Endothelial cell of umbilical vein (primary cell): ENCODE results near the gene ARHGEF40. TPM values are rescaled to one million over a fixed set of nuclear protein-coding genes. Genes with fewer than 3 reads are reported as not detected.

ENCODE experiments used
- BruUV-seq: library from RNA; stranded (reverse); fragments of 400-500 nt; replicated peaks from 2 replicates; lab custom pipeline; 2021; lab: Mats Ljungman, UMichigan
- CTCF ChIA-PET: fragments of 300-600, 350-600 bp; sonication (Branson Sonifier 250); formaldehyde crosslinking; loops from one replicate; lab custom pipeline; 2021; ENCODE audit warnings: antibody characterized with exemption, inconsistent platforms; lab: Charles Lee
- POLR2A ChIA-PET: fragments of 300-600, 350-600 bp; sonication (Branson Sonifier 250); formaldehyde crosslinking; loops from one replicate; lab custom pipeline; 2021; ENCODE audit warnings: antibody characterized with exemption, inconsistent platforms; lab: Charles Lee
- DNase-seq: peaks from one replicate; pipeline ENCODE4 v3.0.0-alpha.2; 2011; ENCODE audit warnings: low read depth, low spot score
- FAIRE-seq: peaks from 2 replicates; lab custom pipeline; 2011; peaks lifted over from hg19 to GRCh38; lab: Jason Lieb, UNC
- H2AFZ ChIP-seq: 2 replicates; pipeline ENCODE4 v1.6.0; 2012; ENCODE audit warnings: low read depth, low read length, control low read depth, inconsistent platforms
- H3K27ac ChIP-seq: 2 replicates; pipeline ENCODE4 v1.5.1; 2011; ENCODE audit warnings: low read depth, mild to moderate bottlenecking, control low read depth, low read length, moderate library complexity; ENCODE audit not compliant: insufficient read depth
- H3K27me3 ChIP-seq, 2 experiments: 2 replicates each; pipeline versions ENCODE4 v1.6.0 to v1.6.1; 2011; ENCODE audit warnings: low read length in 2 of 2, mixed read lengths in 1 of 2; ENCODE audit not compliant: control insufficient read depth in 2 of 2, insufficient read depth in 2 of 2
- H3K36me3 ChIP-seq, 2 experiments: 2 replicates in 1 of 2; 3 replicates in 1 of 2; pipeline ENCODE4 v1.5.1; 2011; ENCODE audit warnings: low read length in 2 of 2, mild to moderate bottlenecking in 1 of 2, moderate library complexity in 1 of 2; ENCODE audit not compliant: control insufficient read depth in 2 of 2, insufficient read depth in 2 of 2; ENCODE audit errors: extremely low read depth in 1 of 2
- H3K4me1 ChIP-seq: 3 replicates; pipeline ENCODE4 v1.5.1; 2011; ENCODE audit warnings: mild to moderate bottlenecking, low read length; ENCODE audit not compliant: control insufficient read depth, insufficient read depth; ENCODE audit errors: extremely low read depth
- H3K4me2 ChIP-seq: 2 replicates; pipeline ENCODE4 v1.6.1; 2011; ENCODE audit warnings: low read length, control low read depth, mixed read lengths; ENCODE audit not compliant: insufficient read depth
- H3K4me3 ChIP-seq, 3 experiments: fragments of 200-600 bp in 1 of 3; sonication (generic), shearing (Covaris generic) in 1 of 3; replicated peaks in 1 of 3; 2 replicates each; pipeline ENCODE4 v1.5.1; 2011 to 2016; ENCODE audit warnings: control low read depth in 3 of 3, low read length in 3 of 3, mild to moderate bottlenecking in 2 of 3, inconsistent platforms in 1 of 3, low read depth in 1 of 3, moderate library complexity in 1 of 3; ENCODE audit not compliant: insufficient read depth in 1 of 3
- H3K79me2 ChIP-seq: 2 replicates; pipeline ENCODE4 v1.6.0; 2012; ENCODE audit warnings: low read length, inconsistent platforms; ENCODE audit not compliant: control insufficient read depth, insufficient read depth
- H3K9ac ChIP-seq: replicated peaks from 2 replicates; pipeline ENCODE3; 2011; ENCODE audit warnings: low read length, control low read depth; ENCODE audit not compliant: insufficient read depth; ENCODE audit errors: extremely low read depth
- H3K9me1 ChIP-seq: replicated peaks from 3 replicates; pipeline ENCODE4 v1.6.0; 2011; ENCODE audit warnings: mild to moderate bottlenecking, low read length; ENCODE audit not compliant: control insufficient read depth, insufficient read depth; ENCODE audit errors: extremely low read depth
- H3K9me3 ChIP-seq: replicated peaks from 2 replicates; pipeline ENCODE4 v1.5.1; 2012; ENCODE audit warnings: low read length, inconsistent platforms; ENCODE audit not compliant: control insufficient read depth, insufficient read depth
- H4K20me1 ChIP-seq: replicated peaks from 2 replicates; pipeline ENCODE3; 2011; ENCODE audit warnings: mild to moderate bottlenecking, low read length; ENCODE audit not compliant: control insufficient read depth, insufficient read depth; ENCODE audit errors: extremely low read depth
- CTCF ChIP-seq, 2 donors: IDR thresholded peaks; 1 replicate in 1 of 2; 2 replicates in 1 of 2; pipeline ENCODE4 v1.5.1; 2011; ENCODE audit warnings: low read length in 2 of 2, mild to moderate bottlenecking in 2 of 2, moderate library complexity in 2 of 2, control low read depth in 1 of 2, inconsistent platforms in 1 of 2, low read depth in 1 of 2; ENCODE audit not compliant: insufficient read depth in 1 of 2; ENCODE audit errors: extremely low read depth in 1 of 2
- EZH2 ChIP-seq: IDR thresholded peaks from 2 replicates; pipeline ENCODE4 v1.6.1; 2012; ENCODE audit warnings: borderline replicate concordance, low read depth, mild to moderate bottlenecking, moderate library complexity, low read length, inconsistent platforms; ENCODE audit not compliant: severe bottlenecking
- FOS ChIP-seq: IDR thresholded peaks from 2 replicates; pipeline ENCODE4 v1.6.1; 2011; ENCODE audit warnings: mild to moderate bottlenecking, low read length, moderate library complexity, borderline replicate concordance; ENCODE audit not compliant: insufficient read depth
- GATA2 ChIP-seq: IDR thresholded peaks from 2 replicates; pipeline ENCODE4 v1.7.0; 2011; ENCODE audit warnings: low read depth, mild to moderate bottlenecking, moderate library complexity, mixed read lengths, low read length; ENCODE audit not compliant: insufficient read length, insufficient read depth
- JUN ChIP-seq: IDR thresholded peaks from 2 replicates; pipeline ENCODE4 v1.6.1; 2011; ENCODE audit warnings: borderline replicate concordance, low read depth; ENCODE audit not compliant: insufficient read length, insufficient read depth
- MAX ChIP-seq: IDR thresholded peaks from 2 replicates; pipeline ENCODE4 v1.6.1; 2011; ENCODE audit not compliant: insufficient read depth, insufficient read length
- MYC ChIP-seq: IDR thresholded peaks from one replicate; pipeline ENCODE4 v1.6.1; 2011; ENCODE audit warnings: mild to moderate bottlenecking, low read depth, low read length
- POLR2A ChIP-seq: IDR thresholded peaks from 2 replicates; pipeline ENCODE4 v1.6.1; 2012; ENCODE audit warnings: low read depth, mild to moderate bottlenecking, control low read depth, low read length
- POLR2AphosphoS5 ChIP-seq: IDR thresholded peaks from 2 replicates; pipeline ENCODE4 v1.6.1; 2012; ENCODE audit warnings: low read depth, mild to moderate bottlenecking, control low read depth, low read length, moderate library complexity; ENCODE audit not compliant: insufficient read depth
- dilution Hi-C: fragments of 300-500 bp; cut with MboI; formaldehyde crosslinking; loops from one replicate; pipeline ENCODE4 v1.15.0; 2019; ENCODE audit warnings: low sequenced_read_pairs; ENCODE audit not compliant: extremely low pct_ligation_motif_present
- intact Hi-C: fragments of 100-400 bp; cut with micrococcal nuclease; formaldehyde crosslinking; loops from one replicate; pipeline ENCODE4 v1.10.0; 2022
- polyA plus RNA-seq, 4 experiments: library from polyadenylated mRNA; depleted of rRNA in 3 of 4; stranded (reverse) in 3 of 4; unstranded in 1 of 4; fragments of >200 nt; gene quantifications; 2 replicates each; pipeline versions ENCODE4 v1.2.1 to v1.2.3, GENCODE V29; 2011 to 2012; ENCODE audit warnings: missing spikeins in 1 of 4
- total RNA-seq: library from RNA; stranded (reverse); gene quantifications from 2 replicates; pipeline ENCODE4 v1.2.3, GENCODE V29; 2021

Gene ARHGEF40
- total and polyA plus RNA-seq, 2 donors (not counting 3 experiments of a cell fraction or from before 2014, with no cell fraction given) = 2.6 to 19.9 TPM

- H3K4me1 ChIP-seq = peaks cover 26% of the 10 kb centered on the region
- H4K20me1 ChIP-seq = no peaks in the 10 kb centered on the region
- BruUV-seq = no TSS peak
- ChIA-PET POLR2A (no interaction called here), CTCF (interaction anchor here (1.0 to 10.4 kb wide), 5 partner anchors 9 to 87 kb away, joined by 5 to 310 read pairs (median 130); no protein-coding TSS in a partner anchor)
- dilution Hi-C loops = no loop called here
- H3K27ac ChIP-seq = no peak overlapping the region
- H3K79me2 ChIP-seq = no peaks in the 10 kb centered on the region
- FAIRE-seq (no peak), DNase-seq (no peak)
- TF ChIP-seq JUN (no peak), MAX (no peak), FOS (no peak), POLR2AphosphoS5 (no peak), MYC (no peak), POLR2A (no peak), CTCF (IDR thresholded peaks at IDR 0.05; ENCODE audit: extremely low read depth in 1 of 2, insufficient read depth in 1 of 2, low read depth in 1 of 2, low read length in 2 of 2) (no peak), GATA2 (no peak), EZH2 (no peak)
- H3K36me3 ChIP-seq = no peaks in the 10 kb centered on the region
- H3K9ac ChIP-seq = no peak overlapping the region
- intact Hi-C loops = loop anchor here (5.0 kb wide), 1 partner anchor 130 kb away; no protein-coding TSS in a partner anchor
- no peak overlapping the region for H3K4me3 ChIP-seq
- no peaks in the 10 kb centered on the region for H3K9me3 ChIP-seq
- H3K27me3 ChIP-seq = peaks cover 12 to 26% of the 10 kb centered on the region in 2 experiments
- H2AFZ ChIP-seq = no peak overlapping the region
- H3K4me2 ChIP-seq = no peak overlapping the region
- H3K9me1 ChIP-seq = no peaks in the 10 kb centered on the region
Measured at GRCh38 chr14:21101802-21102413, 31.8 kb downstream of the ARHGEF40 start.
